Uterus (tissue), 4 donors: Measurements from ENCODE around the gene HECTD1. TPM values are rescaled to one million over a fixed set of nuclear protein-coding genes. Genes with fewer than 3 reads are reported as not detected.

Experiments used
- DNase-seq, 2 donors: peaks; one replicate each; pipeline ENCODE4 v3.0.0-alpha.2; 2019 to 2020
- H3K27ac ChIP-seq, 2 donors: fragments of 200-600 bp; sonication (generic); 1 replicate in 1 of 2; 2 replicates in 1 of 2; pipeline ENCODE4 v1.5.1; 2016 to 2018
- H3K27me3 ChIP-seq, 2 donors: fragments of 200-600 bp; sonication (generic); one replicate each; pipeline ENCODE4 v1.5.1; 2018 to 2019; ENCODE audit warnings: control low read depth in 1 of 2
- H3K36me3 ChIP-seq, 2 donors: fragments of 200-600 bp; sonication (generic); one replicate each; pipeline ENCODE4 v1.5.1; 2019; ENCODE audit warnings: control low read depth in 1 of 2
- H3K4me1 ChIP-seq, 2 donors: fragments of 200-600 bp; sonication (generic); one replicate each; pipeline ENCODE4 v1.5.1; 2018 to 2019; ENCODE audit warnings: control low read depth in 1 of 2
- H3K4me3 ChIP-seq, 2 donors: fragments of 200-600 bp; sonication (generic); 1 replicate in 1 of 2; 2 replicates in 1 of 2; pipeline ENCODE4 v1.5.1; 2018 to 2019; ENCODE audit warnings: mild to moderate bottlenecking in 1 of 2
- H3K9me3 ChIP-seq, 2 donors: fragments of 200-600 bp; sonication (generic); one replicate each; pipeline ENCODE4 v1.5.1; 2019; ENCODE audit warnings: control low read depth in 1 of 2
- POLR2A ChIP-seq, 2 donors: fragments of 450-650 bp; IDR thresholded peaks; one replicate each; pipeline ENCODE4 v1.6.1; 2016; ENCODE audit warnings: antibody characterized with exemption in 2 of 2, mild to moderate bottlenecking in 1 of 2, moderate library complexity in 1 of 2
- intact Hi-C: fragments of 100-400 bp; cut with DNase I; formaldehyde crosslinking; loops from one replicate; pipeline ENCODE4 v1.15.1; 2023; ENCODE audit warnings: low total_unique reads
- total RNA-seq, 4 donors: library from RNA; depleted of rRNA in 3 of 4; stranded (reverse); fragments of >200 nt in 3 of 4; gene quantifications; one replicate each; pipeline versions ENCODE4 v1.1.0 to v1.2.4, GENCODE V29; 2014 to 2023
- TF ChIP-seq, protein P1 (sequence below), 4 experiments: fragments of 200-600 bp in 2 of 4; fragments of 450-650 bp in 2 of 4; sonication (generic) in 2 of 4; IDR thresholded peaks; one replicate each; pipeline ENCODE4 v1.5.1; 2016 to 2019; ENCODE audit warnings: antibody characterized with exemption in 4 of 4, mild to moderate bottlenecking in 2 of 4, moderate library complexity in 1 of 4
- donor health status: DM: yes; HTN: yes; CAD: no.

Gene HECTD1
- total RNA-seq, 4 donors from 2014 or later: 99.4 to 434 (median 307) TPM

DNA sequence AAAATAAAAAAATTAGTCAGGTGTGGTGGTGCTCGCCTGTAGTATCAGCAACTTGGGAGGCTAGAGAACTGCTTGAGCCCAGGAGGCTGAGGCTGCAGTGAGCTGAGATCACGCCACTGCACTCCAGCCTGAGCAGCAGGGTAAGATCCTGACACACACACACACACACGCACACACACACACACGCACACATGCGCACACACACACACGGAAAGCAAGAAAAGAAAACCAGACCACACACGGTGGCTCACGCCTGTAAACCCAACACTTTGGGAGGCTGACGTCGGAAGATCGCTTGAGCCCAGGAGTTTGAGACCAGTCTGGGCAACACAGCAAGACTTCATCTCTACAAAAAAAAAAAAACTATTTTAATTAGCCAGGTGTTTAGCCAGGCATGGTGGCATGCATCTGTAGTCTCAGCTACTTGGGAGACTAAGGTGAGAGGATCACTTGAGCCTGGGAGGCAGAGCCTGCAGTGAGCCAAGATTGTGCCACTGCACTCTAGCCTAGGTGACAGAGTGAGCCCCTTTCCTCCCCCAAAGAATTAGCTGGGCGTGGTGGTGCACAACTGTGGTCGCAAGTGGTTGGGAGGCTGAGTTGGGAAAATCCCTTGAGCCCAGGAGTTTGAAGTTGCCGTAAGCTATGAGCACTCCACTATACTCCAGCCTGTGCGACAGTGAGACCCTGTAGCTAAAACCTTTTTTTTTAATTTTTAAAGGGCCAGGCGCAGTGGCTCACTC, 44.5 kb downstream of the HECTD1 start:
- intact Hi-C loops: no loop called here
- no peak for DNase-seq

DNA sequence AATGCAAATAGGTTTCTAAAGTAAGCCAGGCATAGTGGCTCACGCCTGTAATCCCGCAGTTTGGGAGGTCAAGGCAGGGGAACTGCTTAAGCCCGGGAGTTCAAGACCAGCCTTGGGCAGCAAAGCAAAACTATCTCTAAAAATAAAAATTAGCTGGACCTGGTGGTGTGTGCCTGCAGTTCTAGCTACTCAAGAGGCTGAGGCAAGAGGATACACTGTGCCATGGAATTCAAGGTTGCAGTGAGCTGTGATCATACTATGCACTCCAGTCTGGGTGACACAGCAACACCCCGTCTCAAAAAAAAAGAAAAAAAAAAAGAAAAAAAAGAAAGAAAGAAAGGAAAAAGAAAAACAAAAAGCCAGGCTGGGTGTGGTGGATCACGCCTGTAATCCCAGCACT, 46.3 kb downstream of the HECTD1 start:
- Histone ChIP-seq H3K4me3 (no peak overlapping the region), H3K36me3 (no peaks in the 10 kb centered on the region), H3K27me3 (no peaks in the 10 kb centered on the region), H3K9me3 (no peaks in the 10 kb centered on the region), H3K4me1 (peaks cover 0 to 6% of the 10 kb centered on the region in 2 donors), H3K27ac (no peak overlapping the region)
- DNase-seq: no peak
- no peak for TF ChIP-seq POLR2A (IDR thresholded peaks at IDR 0.05)
- TF ChIP-seq, protein P1, sequence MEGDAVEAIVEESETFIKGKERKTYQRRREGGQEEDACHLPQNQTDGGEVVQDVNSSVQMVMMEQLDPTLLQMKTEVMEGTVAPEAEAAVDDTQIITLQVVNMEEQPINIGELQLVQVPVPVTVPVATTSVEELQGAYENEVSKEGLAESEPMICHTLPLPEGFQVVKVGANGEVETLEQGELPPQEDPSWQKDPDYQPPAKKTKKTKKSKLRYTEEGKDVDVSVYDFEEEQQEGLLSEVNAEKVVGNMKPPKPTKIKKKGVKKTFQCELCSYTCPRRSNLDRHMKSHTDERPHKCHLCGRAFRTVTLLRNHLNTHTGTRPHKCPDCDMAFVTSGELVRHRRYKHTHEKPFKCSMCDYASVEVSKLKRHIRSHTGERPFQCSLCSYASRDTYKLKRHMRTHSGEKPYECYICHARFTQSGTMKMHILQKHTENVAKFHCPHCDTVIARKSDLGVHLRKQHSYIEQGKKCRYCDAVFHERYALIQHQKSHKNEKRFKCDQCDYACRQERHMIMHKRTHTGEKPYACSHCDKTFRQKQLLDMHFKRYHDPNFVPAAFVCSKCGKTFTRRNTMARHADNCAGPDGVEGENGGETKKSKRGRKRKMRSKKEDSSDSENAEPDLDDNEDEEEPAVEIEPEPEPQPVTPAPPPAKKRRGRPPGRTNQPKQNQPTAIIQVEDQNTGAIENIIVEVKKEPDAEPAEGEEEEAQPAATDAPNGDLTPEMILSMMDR (IDR thresholded peaks at IDR 0.05): no peak
- intact Hi-C loops: no loop called here

More for the DNA sequence above, 44.5 kb downstream of the HECTD1 start:
- H3K4me3 ChIP-seq: no peak overlapping the region
- no peak overlapping the region for H3K27ac ChIP-seq
- H3K4me1 ChIP-seq: peaks cover 0 to 9% of the 10 kb centered on the region in 2 donors
- no peaks in the 10 kb centered on the region for H3K36me3 ChIP-seq
- no peaks in the 10 kb centered on the region for H3K9me3 ChIP-seq
- H3K27me3 ChIP-seq: no peaks in the 10 kb centered on the region
- TF ChIP-seq, protein P1 (IDR thresholded peaks at IDR 0.05): no peak
- TF ChIP-seq POLR2A (IDR thresholded peaks at IDR 0.05): no peak

DNA sequence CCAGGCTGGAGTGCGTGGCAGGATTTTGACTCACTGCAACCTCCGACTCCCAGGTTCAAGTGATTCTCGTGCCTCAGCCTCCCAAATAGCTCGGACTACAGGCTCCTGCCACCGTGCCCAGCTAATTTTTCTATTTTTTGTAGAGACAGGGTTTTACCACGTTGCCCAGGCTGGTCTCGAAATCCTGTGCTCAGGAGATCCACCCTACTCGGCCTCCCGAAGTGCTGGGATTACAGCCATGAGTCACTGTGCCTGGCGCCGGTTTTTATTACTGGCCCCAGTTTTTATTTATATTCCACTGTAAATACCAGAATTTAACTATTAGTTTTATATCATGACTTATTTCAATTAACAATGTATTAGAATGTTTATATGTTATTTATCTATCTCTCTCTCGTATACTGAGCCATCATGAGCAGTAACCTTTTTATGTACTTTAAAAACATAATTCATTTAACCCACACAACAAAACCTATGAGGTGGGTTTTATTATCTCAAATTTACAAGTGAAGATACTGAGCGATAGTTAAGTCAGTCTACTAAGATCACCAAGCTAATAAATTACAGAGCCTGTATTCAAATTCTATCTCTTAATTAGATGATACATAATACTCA, 47.8 kb downstream of the HECTD1 start:
- H3K4me3 ChIP-seq: no peak overlapping the region
- peak; percentile 25 to 26 for DNase-seq
- peaks cover 0 to 5% of the 10 kb centered on the region in 2 donors for H3K4me1 ChIP-seq

DNA sequence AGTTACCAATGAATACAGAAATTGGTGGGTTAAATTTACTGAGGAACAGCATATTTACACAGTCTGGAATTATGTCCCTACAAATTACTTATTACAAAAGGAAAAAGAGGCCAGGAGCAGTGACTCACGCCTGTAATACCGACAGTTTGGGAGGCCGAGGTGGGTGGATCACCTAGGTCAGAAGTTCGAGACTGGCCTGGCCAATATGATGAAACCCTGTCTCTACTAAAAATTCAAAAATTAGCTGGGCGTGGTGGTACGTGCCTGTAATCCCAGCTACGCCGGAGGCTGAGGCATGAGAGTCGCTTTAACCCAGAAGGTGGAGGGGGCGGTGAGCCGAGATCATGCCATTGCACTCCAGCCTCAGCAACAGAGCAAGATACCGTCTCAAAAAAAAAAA, 52.6 kb downstream of the HECTD1 start:
- no peak for TF ChIP-seq POLR2A (IDR thresholded peaks at IDR 0.05)
- TF ChIP-seq, protein P1 (IDR thresholded peaks at IDR 0.05): no peak
- intact Hi-C loops: no loop called here
- H3K27ac ChIP-seq: no peak overlapping the region
- no peaks in the 10 kb centered on the region for H3K27me3 ChIP-seq
- H3K4me3 ChIP-seq: no peak overlapping the region
- no peaks in the 10 kb centered on the region for H3K36me3 ChIP-seq
- no peaks in the 10 kb centered on the region for H3K4me1 ChIP-seq
- no peaks in the 10 kb centered on the region for H3K9me3 ChIP-seq
- no peak for DNase-seq

More for the DNA sequence above, 47.8 kb downstream of the HECTD1 start:
- no peaks in the 10 kb centered on the region for H3K36me3 ChIP-seq
- intact Hi-C loops: no loop called here
- H3K27me3 ChIP-seq: no peaks in the 10 kb centered on the region
- TF ChIP-seq, protein P1 (IDR thresholded peaks at IDR 0.05): no peak
- no peak for TF ChIP-seq POLR2A (IDR thresholded peaks at IDR 0.05)
- peak overlapping the region in 1 of 2 donors; percentile 5 for H3K27ac ChIP-seq
- no peaks in the 10 kb centered on the region for H3K9me3 ChIP-seq

DNA sequence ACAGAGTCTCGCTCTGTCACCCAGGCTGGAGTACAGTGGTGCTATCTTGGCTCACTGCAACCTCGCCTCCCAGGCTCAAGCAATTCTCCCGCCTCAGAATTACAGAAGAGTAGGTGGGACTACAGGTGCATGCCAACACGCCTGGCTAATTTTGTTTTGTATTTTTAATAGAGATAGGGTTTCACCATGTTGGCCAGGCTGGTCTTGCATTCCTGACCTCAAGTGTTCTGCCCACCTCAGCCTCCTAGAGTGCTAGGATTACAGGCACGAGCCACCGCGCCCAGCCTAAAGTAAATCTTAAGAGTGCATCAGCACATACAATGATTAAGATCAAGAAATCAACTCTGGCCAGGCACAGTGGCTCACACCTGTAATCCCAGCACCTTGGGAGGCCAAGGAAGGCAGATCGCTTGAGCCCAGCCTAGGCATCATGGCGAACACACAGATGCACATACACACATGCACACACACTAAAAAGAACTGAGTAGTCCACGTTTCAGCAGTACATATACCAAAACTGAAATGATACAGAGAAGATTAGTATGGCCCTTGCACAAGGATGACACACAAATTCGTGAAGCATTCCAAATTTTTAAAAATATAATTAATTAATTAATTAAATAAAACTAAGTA, 65.0 kb downstream of the HECTD1 start:
- no peak for DNase-seq
- Histone ChIP-seq H3K27me3 (no peaks in the 10 kb centered on the region), H3K27ac (no peak overlapping the region), H3K36me3 (peaks cover 0 to 3% of the 10 kb centered on the region in 2 donors), H3K9me3 (no peaks in the 10 kb centered on the region), H3K4me3 (no peak overlapping the region), H3K4me1 (no peaks in the 10 kb centered on the region)
- intact Hi-C loops: no loop called here
- TF ChIP-seq, protein P1 (IDR thresholded peaks at IDR 0.05): no peak
- no peak for TF ChIP-seq POLR2A (IDR thresholded peaks at IDR 0.05)
